ENCODE results near the gene RNF187.

DNA sequence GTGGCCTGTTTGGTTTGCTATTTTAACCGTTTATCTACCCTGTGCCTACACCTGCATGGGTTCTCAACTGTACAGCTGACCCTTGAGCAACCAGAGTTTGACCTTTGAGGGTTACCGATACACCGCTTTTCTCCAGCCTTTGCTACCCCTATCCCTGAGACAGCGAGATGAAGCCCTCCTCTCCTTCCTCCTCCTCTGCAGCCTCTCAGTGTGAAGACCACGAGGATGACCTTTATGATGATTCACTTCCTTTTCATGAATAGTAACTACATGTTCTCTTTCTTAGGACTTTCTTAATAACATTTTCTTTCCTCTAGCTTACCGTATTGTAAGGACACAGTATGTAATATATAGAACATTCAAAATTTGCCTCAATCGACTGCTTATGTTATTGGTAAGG, 14.5 kb upstream of the RNF187 start:
- TF ChIP-seq POLR2A (IDR thresholded peaks at IDR 0.05) (no peak), POLR2AphosphoS5 (IDR thresholded peaks at IDR 0.05) (no peak)
- TF ChIP-seq, protein P1, sequence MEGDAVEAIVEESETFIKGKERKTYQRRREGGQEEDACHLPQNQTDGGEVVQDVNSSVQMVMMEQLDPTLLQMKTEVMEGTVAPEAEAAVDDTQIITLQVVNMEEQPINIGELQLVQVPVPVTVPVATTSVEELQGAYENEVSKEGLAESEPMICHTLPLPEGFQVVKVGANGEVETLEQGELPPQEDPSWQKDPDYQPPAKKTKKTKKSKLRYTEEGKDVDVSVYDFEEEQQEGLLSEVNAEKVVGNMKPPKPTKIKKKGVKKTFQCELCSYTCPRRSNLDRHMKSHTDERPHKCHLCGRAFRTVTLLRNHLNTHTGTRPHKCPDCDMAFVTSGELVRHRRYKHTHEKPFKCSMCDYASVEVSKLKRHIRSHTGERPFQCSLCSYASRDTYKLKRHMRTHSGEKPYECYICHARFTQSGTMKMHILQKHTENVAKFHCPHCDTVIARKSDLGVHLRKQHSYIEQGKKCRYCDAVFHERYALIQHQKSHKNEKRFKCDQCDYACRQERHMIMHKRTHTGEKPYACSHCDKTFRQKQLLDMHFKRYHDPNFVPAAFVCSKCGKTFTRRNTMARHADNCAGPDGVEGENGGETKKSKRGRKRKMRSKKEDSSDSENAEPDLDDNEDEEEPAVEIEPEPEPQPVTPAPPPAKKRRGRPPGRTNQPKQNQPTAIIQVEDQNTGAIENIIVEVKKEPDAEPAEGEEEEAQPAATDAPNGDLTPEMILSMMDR (IDR thresholded peaks at IDR 0.05), result no peak

Data from stomach (tissue), 4 donors.